ENCODE measurements around the gene PSD4. TPM values are rescaled to one million over a fixed set of nuclear protein-coding genes. Genes with fewer than 3 reads are reported as not detected.

The PSD4 gene
- total RNA-seq, 1 experiment from 2014 or later: 1.0 TPM

DNA sequence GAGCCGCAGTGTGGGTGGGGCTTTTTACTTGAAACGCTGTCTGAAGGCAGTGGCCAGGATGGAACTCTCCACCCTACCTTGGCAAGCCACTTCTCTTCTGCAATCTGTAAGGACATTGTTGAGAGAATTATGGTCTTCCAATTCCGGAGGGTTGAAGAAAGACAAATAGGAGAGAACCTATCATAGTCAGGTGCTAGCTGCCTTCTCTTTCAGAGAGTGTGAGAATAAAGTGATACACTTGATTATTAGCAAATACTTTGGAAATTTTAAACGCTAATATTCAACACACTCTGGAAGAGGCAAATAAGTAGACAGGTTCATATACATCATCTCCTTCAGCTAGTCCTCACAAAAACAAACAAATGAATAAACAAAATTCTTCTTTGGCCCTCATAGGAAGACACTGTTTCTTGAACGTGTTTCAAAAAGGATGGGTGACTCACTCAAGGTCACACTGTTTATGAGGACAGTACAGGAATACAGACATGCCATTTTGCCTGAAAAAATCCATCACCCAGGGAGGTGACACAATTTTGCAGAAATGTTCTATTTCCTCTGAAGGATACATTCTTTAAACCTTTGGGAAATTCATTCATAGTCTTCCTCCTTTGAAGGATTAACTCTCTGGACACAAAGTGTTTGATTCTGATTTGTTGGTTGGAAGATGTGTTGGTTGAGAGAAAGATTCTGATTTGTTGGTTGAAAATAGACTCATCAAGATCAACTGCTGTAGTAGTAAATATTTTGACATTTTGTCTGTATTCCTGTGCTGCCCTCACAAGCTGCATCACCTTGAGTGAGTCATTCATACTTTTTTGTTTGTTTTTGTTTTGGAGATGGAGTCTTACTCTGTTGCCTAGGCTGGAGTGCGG, 48.6 kb upstream of the PSD4 start:
- Mint-ChIP-seq H3K27me3 (ENCODE audit: low read depth) (peaks cover 17% of the 10 kb centered on the region), H3K4me1 (no peaks in the 10 kb centered on the region), H3K27ac (no peak overlapping the region), H3K9me3 (no peaks in the 10 kb centered on the region), H3K4me3 (no peak overlapping the region), H3K36me3 (ENCODE audit: insufficient read depth in 1 of 3, low read depth in 3 of 3) (no peaks in the 10 kb centered on the region)
- H3K4ac ChIP-seq (ENCODE audit: low read depth, low read length): no peak overlapping the region
- no peaks in the 10 kb centered on the region for H3K9me3 ChIP-seq (ENCODE audit: control insufficient read depth, low read depth, low read length)
- H3K27me3 ChIP-seq (ENCODE audit: insufficient read depth, low read length): no peaks in the 10 kb centered on the region
- DNase-seq: no peak
- no peak overlapping the region for H2BK20ac ChIP-seq (ENCODE audit: low read depth, low read length, poor library complexity, severe bottlenecking)
- no peak overlapping the region for H2BK120ac ChIP-seq (ENCODE audit: low read depth, low read length, poor library complexity, severe bottlenecking)
- H4K8ac ChIP-seq (replicated peaks; ENCODE audit: insufficient read length, low read depth, low read length): no peak overlapping the region
- TF ChIP-seq, protein P1, sequence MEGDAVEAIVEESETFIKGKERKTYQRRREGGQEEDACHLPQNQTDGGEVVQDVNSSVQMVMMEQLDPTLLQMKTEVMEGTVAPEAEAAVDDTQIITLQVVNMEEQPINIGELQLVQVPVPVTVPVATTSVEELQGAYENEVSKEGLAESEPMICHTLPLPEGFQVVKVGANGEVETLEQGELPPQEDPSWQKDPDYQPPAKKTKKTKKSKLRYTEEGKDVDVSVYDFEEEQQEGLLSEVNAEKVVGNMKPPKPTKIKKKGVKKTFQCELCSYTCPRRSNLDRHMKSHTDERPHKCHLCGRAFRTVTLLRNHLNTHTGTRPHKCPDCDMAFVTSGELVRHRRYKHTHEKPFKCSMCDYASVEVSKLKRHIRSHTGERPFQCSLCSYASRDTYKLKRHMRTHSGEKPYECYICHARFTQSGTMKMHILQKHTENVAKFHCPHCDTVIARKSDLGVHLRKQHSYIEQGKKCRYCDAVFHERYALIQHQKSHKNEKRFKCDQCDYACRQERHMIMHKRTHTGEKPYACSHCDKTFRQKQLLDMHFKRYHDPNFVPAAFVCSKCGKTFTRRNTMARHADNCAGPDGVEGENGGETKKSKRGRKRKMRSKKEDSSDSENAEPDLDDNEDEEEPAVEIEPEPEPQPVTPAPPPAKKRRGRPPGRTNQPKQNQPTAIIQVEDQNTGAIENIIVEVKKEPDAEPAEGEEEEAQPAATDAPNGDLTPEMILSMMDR (conservative IDR thresholded peaks at IDR 0.05): no peak
- no peak overlapping the region for H3K9ac ChIP-seq (ENCODE audit: extremely low read depth, insufficient read length, low read length)
- H3K18ac ChIP-seq (ENCODE audit: insufficient read length, low read depth, low read length): no peak overlapping the region
- H3K79me2 ChIP-seq (ENCODE audit: insufficient read depth, low read length): no peaks in the 10 kb centered on the region
- no peak overlapping the region for H2AK5ac ChIP-seq (ENCODE audit: insufficient read length, low read length)
- H4K5ac ChIP-seq (ENCODE audit: insufficient read length, low read depth, low read length): no peak overlapping the region
- H3K23ac ChIP-seq (ENCODE audit: insufficient read length, low read depth, low read length): no peak overlapping the region
- no peak overlapping the region for H3K14ac ChIP-seq (ENCODE audit: insufficient read depth, low read length)
- H3K56ac ChIP-seq (ENCODE audit: insufficient read length, low read depth, low read length): no peak overlapping the region
- no peak overlapping the region for H3T11ph ChIP-seq (ENCODE audit: low read length)
- H2AFZ ChIP-seq (ENCODE audit: low read length): no peak overlapping the region
- WGBS (ENCODE audit: extremely low coverage, insufficient read length, low lambda C conversion rate): no CpG with 5 or more reads among the region's 6 CpGs
- H2BK12ac ChIP-seq (ENCODE audit: insufficient read length, low read depth, low read length): no peak overlapping the region
- no peaks in the 10 kb centered on the region for H4K20me1 ChIP-seq (ENCODE audit: control insufficient read depth, insufficient read depth, insufficient read length)
- H3K27ac ChIP-seq (ENCODE audit: insufficient read length, low read depth, low read length): no peak overlapping the region
- H3K4me2 ChIP-seq (ENCODE audit: insufficient read depth, insufficient read length, low read length): no peak overlapping the region
- H3K23me2 ChIP-seq (ENCODE audit: insufficient read length, low read depth, low read length, poor library complexity, severe bottlenecking): no peaks in the 10 kb centered on the region
- H2BK15ac ChIP-seq (ENCODE audit: low read depth, low read length): no peak overlapping the region
- no peak overlapping the region for H4K91ac ChIP-seq (ENCODE audit: insufficient read length, low read depth, low read length)
- no peaks in the 10 kb centered on the region for H3K79me1 ChIP-seq (ENCODE audit: insufficient read depth, low read depth, low read length, poor library complexity, severe bottlenecking)
- no peaks in the 10 kb centered on the region for H3K4me1 ChIP-seq (ENCODE audit: insufficient read depth, low read length)
- H2BK5ac ChIP-seq (ENCODE audit: insufficient read length, low read length): no peak overlapping the region
